ENCODE measurements around the gene KDR.

GRCh38 chr4:55082756-55083155 is 42.6 kb downstream of the KDR start:
- TF ChIP-seq POLR2A (IDR thresholded peaks at IDR 0.05) (no peak), CTCF (IDR thresholded peaks at IDR 0.05) (no peak), EP300 (IDR thresholded peaks at IDR 0.05) (no peak)

Measured in ovary (tissue), 3 donors.